ENCODE data around the gene MGRN1.

DNA sequence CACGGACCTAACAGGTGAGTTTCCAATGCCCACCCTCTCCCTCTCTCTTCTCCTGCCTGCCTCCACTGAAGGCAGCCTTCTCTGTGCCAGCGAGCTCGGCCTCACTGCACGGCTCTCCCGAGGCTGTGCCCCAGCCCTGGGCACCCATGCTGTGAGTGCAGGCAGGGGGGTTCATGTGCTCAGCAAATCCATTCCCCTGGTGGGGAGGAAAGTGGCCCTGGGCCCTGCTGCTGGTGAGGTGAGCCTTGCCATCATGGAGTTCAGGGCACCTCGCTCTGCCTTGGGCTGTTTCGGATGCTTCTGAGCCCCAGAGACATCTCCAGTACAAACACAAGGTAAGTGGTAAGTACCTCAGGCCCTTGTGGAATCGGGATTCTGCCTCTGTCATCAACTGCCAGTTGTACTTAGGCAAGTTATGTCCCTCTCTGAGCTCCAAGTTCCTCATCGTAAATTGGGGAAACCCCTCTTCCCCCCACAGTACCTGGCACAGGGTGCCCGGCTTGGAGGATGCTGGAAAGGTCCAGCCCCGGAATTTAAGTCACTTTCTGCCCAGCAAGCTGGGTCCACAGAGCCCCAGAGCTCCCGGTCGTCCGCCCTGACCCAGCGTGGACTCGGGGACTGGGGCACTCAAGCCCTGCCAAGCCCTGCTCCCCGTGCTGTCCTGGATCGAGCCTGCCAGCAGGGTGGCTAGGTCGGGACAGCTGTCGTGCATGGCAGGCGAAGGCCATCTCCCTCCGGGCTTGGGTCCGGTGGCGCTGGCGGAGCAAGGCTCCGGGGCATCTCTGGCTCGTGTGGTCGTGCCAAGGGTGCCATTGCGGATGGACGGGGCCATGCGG lies 68.1 kb downstream of the MGRN1 start:
- no peak for TF ChIP-seq POLR2A (IDR thresholded peaks at IDR 0.05)
- TF ChIP-seq, protein P1, sequence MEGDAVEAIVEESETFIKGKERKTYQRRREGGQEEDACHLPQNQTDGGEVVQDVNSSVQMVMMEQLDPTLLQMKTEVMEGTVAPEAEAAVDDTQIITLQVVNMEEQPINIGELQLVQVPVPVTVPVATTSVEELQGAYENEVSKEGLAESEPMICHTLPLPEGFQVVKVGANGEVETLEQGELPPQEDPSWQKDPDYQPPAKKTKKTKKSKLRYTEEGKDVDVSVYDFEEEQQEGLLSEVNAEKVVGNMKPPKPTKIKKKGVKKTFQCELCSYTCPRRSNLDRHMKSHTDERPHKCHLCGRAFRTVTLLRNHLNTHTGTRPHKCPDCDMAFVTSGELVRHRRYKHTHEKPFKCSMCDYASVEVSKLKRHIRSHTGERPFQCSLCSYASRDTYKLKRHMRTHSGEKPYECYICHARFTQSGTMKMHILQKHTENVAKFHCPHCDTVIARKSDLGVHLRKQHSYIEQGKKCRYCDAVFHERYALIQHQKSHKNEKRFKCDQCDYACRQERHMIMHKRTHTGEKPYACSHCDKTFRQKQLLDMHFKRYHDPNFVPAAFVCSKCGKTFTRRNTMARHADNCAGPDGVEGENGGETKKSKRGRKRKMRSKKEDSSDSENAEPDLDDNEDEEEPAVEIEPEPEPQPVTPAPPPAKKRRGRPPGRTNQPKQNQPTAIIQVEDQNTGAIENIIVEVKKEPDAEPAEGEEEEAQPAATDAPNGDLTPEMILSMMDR (IDR thresholded peaks at IDR 0.05): no peak
